HG02870 (cell line): ENCODE results near the gene CDK5R2.

Source experiments
- ATAC-seq: cut with Tn5 transposase; IDR thresholded peaks from one replicate; pipeline ENCODE4 v1.9.1; 2021; ENCODE audit warnings: mild to moderate bottlenecking, moderate library complexity; ENCODE audit not compliant: unreplicated experiment

The CDK5R2 gene

GRCh38 chr2:218961651-218962570 is 2.4 kb downstream of the CDK5R2 start:
- no peak for ATAC-seq

- no peak for ATAC-seq
Measured at GRCh38 chr2:218962859-218963492, 3.5 kb downstream of the CDK5R2 start.

- no peak for ATAC-seq
Measured at GRCh38 chr2:218963601-218964000, 4.1 kb downstream of the CDK5R2 start.

GRCh38 chr2:218964041-218964771 is 4.7 kb downstream of the CDK5R2 start:
- no peak for ATAC-seq

- ATAC-seq = no peak
Measured at GRCh38 chr2:218970894-218971293, 11.4 kb downstream of the CDK5R2 start.

DNA sequence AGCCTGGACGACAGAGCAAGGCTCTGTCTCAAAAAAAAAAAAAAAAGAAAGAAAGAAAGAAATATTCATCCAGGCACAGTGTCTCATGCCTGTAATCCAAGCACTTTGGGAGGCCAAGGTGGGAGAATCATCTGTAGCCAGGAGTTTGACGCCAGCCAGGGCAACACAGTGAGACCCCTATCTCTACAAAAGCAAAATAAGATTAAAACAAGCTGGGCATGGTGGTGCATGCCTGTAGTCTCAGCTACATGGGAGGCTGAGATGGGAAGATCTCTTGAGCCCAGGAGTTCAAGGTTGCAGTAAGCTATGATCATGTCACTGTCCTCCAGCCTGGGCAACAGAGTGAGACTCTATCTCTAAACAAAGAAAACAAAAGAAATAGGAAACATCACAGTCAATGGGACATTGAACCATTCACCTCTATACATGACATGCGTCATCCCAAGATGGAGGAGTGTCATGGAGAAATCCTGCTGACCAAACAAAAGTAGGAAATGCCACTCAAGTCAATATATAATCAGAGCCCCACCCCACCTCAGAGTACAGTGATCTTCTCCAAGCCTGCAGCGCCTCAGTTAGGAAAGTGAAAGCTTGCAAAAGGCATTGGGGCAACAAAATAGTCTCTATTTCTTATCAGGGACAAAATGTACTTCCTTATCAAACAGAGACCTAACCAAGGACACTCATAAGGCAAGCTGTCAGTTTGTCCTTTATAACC is 15.8 kb downstream of the CDK5R2 start:
- ATAC-seq = no peak

GRCh38 chr2:218979846-218980734 is 20.6 kb downstream of the CDK5R2 start:
- ATAC-seq = peak; percentile 89

DNA sequence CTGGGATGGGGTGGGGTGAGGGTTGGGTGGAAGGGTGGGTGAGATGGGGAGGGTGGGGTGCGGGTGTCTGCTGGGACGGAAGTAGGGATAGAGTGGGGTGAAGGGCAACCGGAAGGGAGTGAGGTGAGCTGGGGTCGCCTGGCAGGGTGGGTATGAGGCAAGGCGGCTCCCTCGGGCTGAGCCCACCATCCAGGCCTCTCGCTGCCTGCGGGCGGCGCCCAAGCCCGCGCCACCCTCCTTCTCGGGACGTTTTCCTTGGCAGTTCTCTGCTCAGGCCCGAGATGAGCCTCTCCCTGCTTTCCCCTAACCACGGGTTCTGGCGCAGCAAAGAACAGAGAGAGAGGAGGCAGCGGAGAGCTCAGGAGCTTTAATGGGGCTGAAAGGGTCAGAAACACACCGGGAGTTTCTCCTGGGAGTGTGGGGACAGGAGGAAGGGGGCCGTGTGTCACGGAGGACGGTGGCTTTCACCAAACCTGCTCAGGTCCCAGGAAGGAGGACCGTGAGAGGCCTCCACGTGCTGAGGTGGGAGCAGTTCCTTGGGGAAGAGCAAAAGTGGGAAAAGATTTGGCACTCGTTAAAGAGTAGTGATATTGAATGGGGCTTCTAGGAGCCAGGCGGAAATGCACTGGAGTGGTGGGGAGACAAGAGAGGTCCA is 21.4 kb downstream of the CDK5R2 start:
- ATAC-seq = no peak

GRCh38 chr2:218981390-218981880 is 22.0 kb downstream of the CDK5R2 start:
- ATAC-seq = no peak

GRCh38 chr2:218981881-218982585 is 22.6 kb downstream of the CDK5R2 start:
- no peak for ATAC-seq

DNA sequence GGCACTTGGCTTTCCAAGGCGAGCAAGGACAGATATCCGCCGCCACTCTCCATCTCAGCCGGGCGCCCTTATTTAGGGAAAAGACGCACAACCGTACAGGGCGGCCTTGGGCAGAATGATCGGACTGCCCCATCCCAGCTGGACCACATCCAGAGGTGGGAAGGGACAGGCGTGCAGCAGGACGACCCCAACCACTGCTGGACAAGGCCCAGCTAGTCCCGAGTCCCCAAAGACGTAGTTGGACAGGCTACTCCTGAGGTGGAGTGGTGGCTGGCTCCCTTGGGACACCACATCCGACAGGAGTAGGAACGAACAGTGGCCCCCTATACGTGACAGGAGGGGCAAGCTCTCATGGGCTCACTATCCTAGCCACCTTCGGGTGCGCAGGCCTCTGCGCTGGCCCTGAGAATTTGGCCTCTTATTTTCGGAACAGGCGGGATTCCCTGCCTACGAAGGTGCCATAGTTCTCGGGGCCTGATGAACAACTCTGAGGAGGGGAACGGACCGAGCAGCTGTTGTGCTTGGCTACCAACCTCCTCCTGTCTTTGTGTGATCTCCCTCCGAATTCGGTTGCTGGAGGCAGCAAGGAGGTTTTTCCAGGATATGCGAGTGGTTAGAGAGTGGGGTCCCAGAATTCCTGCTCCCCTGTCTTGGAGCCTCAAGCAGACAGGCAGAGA is 23.3 kb downstream of the CDK5R2 start:
- no peak for ATAC-seq

- ATAC-seq = no peak
Measured at GRCh38 chr2:218983263-218983933, 23.9 kb downstream of the CDK5R2 start.

GRCh38 chr2:218983934-218984238 is 24.4 kb downstream of the CDK5R2 start:
- ATAC-seq = no peak

- ATAC-seq = no peak
Measured at GRCh38 chr2:218984239-218985020, 25.0 kb downstream of the CDK5R2 start.

- ATAC-seq = no peak
Measured at GRCh38 chr2:218985021-218985324, 25.5 kb downstream of the CDK5R2 start, which contains the start of gene FEV. FEV (minus strand) TSS chr2:218985184; CDS start chr2:218985075, 109 bp downstream.

DNA sequence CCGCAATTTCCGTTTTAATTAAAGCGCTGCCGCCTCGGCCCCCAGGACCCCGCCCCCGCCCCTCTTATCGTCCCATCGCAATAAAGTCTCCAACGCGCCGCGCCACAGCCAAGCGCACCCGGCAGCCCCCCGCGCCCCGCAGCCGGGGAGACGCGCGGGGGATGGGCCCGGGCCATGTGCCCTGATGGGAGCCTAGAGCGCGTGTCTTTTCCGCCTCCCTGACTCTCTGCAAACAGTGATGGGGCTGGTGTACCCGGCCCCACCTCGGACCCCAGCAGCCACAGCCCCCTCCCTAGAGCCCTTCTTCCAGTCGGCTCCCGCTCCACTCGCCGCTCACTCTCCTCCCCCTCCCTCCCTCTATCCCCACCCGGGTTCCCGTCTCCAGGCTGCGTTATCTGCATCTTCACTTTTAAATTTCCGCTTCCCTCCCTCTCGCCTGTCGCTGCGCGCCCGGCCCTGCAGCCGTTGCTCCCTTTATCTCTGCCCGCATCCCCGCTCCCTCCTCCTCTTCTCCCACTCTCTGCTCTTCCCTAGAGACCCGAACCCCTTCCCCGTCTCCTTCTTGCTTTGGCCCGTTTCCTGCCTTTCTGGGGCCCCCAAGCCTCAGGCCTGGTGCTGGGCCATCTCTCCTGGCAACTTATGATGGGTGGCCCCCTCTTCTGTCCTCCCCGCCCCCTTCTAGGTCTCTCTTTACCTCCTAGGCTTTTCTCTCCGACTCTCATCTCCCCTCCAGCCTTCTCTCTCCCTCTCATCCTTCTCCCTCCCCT is 26.0 kb downstream of the CDK5R2 start:
- no peak for ATAC-seq
